Type B pancreatic cell (in vitro differentiated cells): Measurements from ENCODE around the gene OR9Q1. TPM values are rescaled to one million over a fixed set of nuclear protein-coding genes. Genes with fewer than 3 reads are reported as not detected.

Experiments
- DNase-seq: peaks from one replicate; pipeline ENCODE4 v3.0.0; 2021; ENCODE audit warnings: mixed read lengths; ENCODE audit not compliant: unreplicated experiment; ENCODE audit errors: extremely low spot score
- H3K27ac Mint-ChIP-seq: 2 replicates; pipeline ENCODE4 v1.8.0; 2021; ENCODE audit warnings: mild to moderate bottlenecking, mixed read lengths
- H3K27me3 Mint-ChIP-seq: 2 replicates; pipeline ENCODE4 v1.8.0; 2021; ENCODE audit warnings: mixed read lengths
- H3K36me3 Mint-ChIP-seq: 2 replicates; pipeline ENCODE4 v1.8.0; 2021; ENCODE audit warnings: mixed read lengths
- H3K4me1 Mint-ChIP-seq: one replicate; pipeline ENCODE4 v1.8.0; 2021; ENCODE audit warnings: mixed read lengths; ENCODE audit not compliant: unreplicated experiment
- H3K4me3 Mint-ChIP-seq: 2 replicates; pipeline ENCODE4 v1.8.0; 2021; ENCODE audit warnings: mild to moderate bottlenecking, mixed read lengths
- H3K9me3 Mint-ChIP-seq: 2 replicates; pipeline ENCODE4 v1.8.0; 2021; ENCODE audit warnings: mixed read lengths
- CTCF ChIP-seq: fragments of 200-600 bp; sonication (generic); conservative IDR thresholded peaks from 2 replicates; pipeline ENCODE4 v1.5.0; 2021; ENCODE audit warnings: antibody characterized with exemption, mild to moderate bottlenecking
- long read RNA-seq: library from polyadenylated mRNA; unstranded; transcript quantifications from one replicate; pipeline ENCODE4 v2.0.0, GENCODE V29; 2020
- total RNA-seq: library from RNA; stranded (reverse); gene quantifications from 2 replicates; pipeline ENCODE4 v1.2.1, GENCODE V29; 2021; ENCODE audit warnings: low replicate concordance

OR9Q1 gene
- total RNA-seq: not detected in 2 replicates
- long read RNA-seq: 0 reads

GRCh38 chr11:58023435-58023931 is at the start of gene OR9Q1:
TSS of gene OR9Q1 (plus strand) at chr11:58023881. CDS start at chr11:58179445, 155,564 bp downstream.
- Mint-ChIP-seq H3K27me3 (no peaks in the 10 kb centered on the region), H3K4me1 (no peaks in the 10 kb centered on the region), H3K9me3 (no peaks in the 10 kb centered on the region), H3K36me3 (no peaks in the 10 kb centered on the region), H3K4me3 (no peak within 1 kb of the TSS), H3K27ac (no peak within 1 kb of the TSS)
- TF ChIP-seq CTCF: no peak
- no peak for DNase-seq

- no peak overlapping the region for H3K4me3 Mint-ChIP-seq
- no peak for DNase-seq
Measured at GRCh38 chr11:57974132-57974531, 49.5 kb upstream of the OR9Q1 start.

GRCh38 chr11:57974848-57975601 is 48.7 kb upstream of the OR9Q1 start:
- Mint-ChIP-seq H3K4me3 (no peak overlapping the region), H3K27ac (no peak overlapping the region), H3K9me3 (no peaks in the 10 kb centered on the region), H3K4me1 (no peaks in the 10 kb centered on the region), H3K27me3 (peaks cover 5% of the 10 kb centered on the region), H3K36me3 (no peaks in the 10 kb centered on the region)
- no peak for DNase-seq
- TF ChIP-seq CTCF: no peak

More at GRCh38 chr11:57974132-57974531, 49.5 kb upstream of the OR9Q1 start:
- TF ChIP-seq CTCF: no peak
- H3K27ac Mint-ChIP-seq: no peak overlapping the region
- no peaks in the 10 kb centered on the region for H3K4me1 Mint-ChIP-seq
- H3K36me3 Mint-ChIP-seq: no peaks in the 10 kb centered on the region
- peaks cover 6% of the 10 kb centered on the region for H3K27me3 Mint-ChIP-seq
- no peaks in the 10 kb centered on the region for H3K9me3 Mint-ChIP-seq

- no peak for DNase-seq
- TF ChIP-seq CTCF: no peak
- H3K27ac Mint-ChIP-seq: no peak overlapping the region
- H3K27me3 Mint-ChIP-seq: peaks cover 3% of the 10 kb centered on the region
- H3K36me3 Mint-ChIP-seq: no peaks in the 10 kb centered on the region
- H3K4me3 Mint-ChIP-seq: no peak overlapping the region
- H3K9me3 Mint-ChIP-seq: no peaks in the 10 kb centered on the region
- H3K4me1 Mint-ChIP-seq: no peaks in the 10 kb centered on the region
Measured at GRCh38 chr11:57977709-57978108, 46.0 kb upstream of the OR9Q1 start.

GRCh38 chr11:57978686-57979531 is 44.8 kb upstream of the OR9Q1 start:
- H3K9me3 Mint-ChIP-seq: no peaks in the 10 kb centered on the region
- no peaks in the 10 kb centered on the region for H3K4me1 Mint-ChIP-seq
- DNase-seq: no peak
- TF ChIP-seq CTCF: no peak
- peaks cover 3% of the 10 kb centered on the region for H3K27me3 Mint-ChIP-seq
- H3K4me3 Mint-ChIP-seq: no peak overlapping the region
- no peak overlapping the region for H3K27ac Mint-ChIP-seq
- H3K36me3 Mint-ChIP-seq: no peaks in the 10 kb centered on the region
